ENCODE data around the gene TMCO1. TPM values are rescaled to one million over a fixed set of nuclear protein-coding genes. Genes with fewer than 3 reads are reported as not detected.
"Not testable (repeated sequence)": the region's sequence is repeated elsewhere in the genome, so short reads cannot be mapped to it uniquely, and the experiment has no call there.

Gene TMCO1
- total RNA-seq, 1 donor from 2014 or later = 51.9 TPM

DNA sequence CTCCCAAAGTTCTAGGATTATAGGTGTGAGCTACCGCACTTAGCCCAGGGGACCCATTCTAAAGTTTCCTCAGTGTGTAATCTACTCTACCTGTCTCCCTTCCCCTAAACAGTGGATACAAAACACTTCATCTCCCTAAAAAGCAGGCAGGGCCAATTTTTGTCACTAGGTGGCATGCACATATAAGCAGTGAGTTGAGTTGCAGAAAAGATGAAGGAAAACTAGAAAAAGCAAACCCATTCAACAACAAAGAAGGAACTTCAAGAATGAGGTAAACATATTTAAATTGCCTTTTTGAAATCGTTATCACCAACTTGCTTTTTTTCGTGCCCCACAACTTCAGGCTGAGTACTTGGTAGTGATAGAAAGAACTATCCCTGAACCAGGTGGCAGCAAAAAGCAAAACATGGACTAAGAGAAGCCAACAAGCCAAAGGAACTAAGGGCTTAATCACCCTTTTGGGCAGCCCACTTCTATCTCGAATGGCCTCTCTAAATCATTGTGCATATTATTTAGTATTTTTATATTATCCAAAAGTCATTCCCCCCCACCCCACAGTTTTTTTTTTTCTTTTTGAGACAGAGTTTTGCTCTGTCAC is 50.7 kb downstream of the TMCO1 start:
- H3K4me3 ChIP-seq = no peak overlapping the region
- H3K27me3 ChIP-seq (ENCODE audit: low read depth) = no peaks in the 10 kb centered on the region
- H3K9me3 ChIP-seq (replicated peaks) = no peaks in the 10 kb centered on the region
- DNase-seq = no peak
- intact Hi-C loops (cut with micrococcal nuclease) = loop anchor here (5.0 kb wide), 1 partner anchor 194 kb away; no protein-coding TSS in a partner anchor
- TF ChIP-seq, protein P1, sequence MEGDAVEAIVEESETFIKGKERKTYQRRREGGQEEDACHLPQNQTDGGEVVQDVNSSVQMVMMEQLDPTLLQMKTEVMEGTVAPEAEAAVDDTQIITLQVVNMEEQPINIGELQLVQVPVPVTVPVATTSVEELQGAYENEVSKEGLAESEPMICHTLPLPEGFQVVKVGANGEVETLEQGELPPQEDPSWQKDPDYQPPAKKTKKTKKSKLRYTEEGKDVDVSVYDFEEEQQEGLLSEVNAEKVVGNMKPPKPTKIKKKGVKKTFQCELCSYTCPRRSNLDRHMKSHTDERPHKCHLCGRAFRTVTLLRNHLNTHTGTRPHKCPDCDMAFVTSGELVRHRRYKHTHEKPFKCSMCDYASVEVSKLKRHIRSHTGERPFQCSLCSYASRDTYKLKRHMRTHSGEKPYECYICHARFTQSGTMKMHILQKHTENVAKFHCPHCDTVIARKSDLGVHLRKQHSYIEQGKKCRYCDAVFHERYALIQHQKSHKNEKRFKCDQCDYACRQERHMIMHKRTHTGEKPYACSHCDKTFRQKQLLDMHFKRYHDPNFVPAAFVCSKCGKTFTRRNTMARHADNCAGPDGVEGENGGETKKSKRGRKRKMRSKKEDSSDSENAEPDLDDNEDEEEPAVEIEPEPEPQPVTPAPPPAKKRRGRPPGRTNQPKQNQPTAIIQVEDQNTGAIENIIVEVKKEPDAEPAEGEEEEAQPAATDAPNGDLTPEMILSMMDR (IDR thresholded peaks at IDR 0.05; ENCODE audit: borderline replicate concordance) = peak; percentile 69
- no peaks in the 10 kb centered on the region for H3K4me1 ChIP-seq
- no peaks in the 10 kb centered on the region for H3K36me3 ChIP-seq
- no peak overlapping the region for H3K27ac ChIP-seq (replicated peaks)

GRCh38 chr1:165716265-165717051 is 52.2 kb downstream of the TMCO1 start:
- H3K36me3 ChIP-seq; H3K27me3 ChIP-seq (ENCODE audit: low read depth); H3K4me3 ChIP-seq; H3K27ac ChIP-seq (replicated peaks); DNase-seq; H3K9me3 ChIP-seq (replicated peaks); H3K4me1 ChIP-seq: not testable (repeated sequence)
- intact Hi-C loops (cut with micrococcal nuclease) = loop anchor here (5.0 kb wide), 1 partner anchor 196 kb away; no protein-coding TSS in a partner anchor

GRCh38 chr1:165712764-165713163 is 55.9 kb downstream of the TMCO1 start:
- Histone ChIP-seq H3K4me1 (no peaks in the 10 kb centered on the region), H3K9me3 (replicated peaks) (no peaks in the 10 kb centered on the region), H3K36me3 (no peaks in the 10 kb centered on the region), H3K4me3 (no peak overlapping the region), H3K27me3 (ENCODE audit: low read depth) (no peaks in the 10 kb centered on the region), H3K27ac (replicated peaks) (no peak overlapping the region)
- TF ChIP-seq, protein P1 (IDR thresholded peaks at IDR 0.05; ENCODE audit: borderline replicate concordance) = no peak
- no peak for DNase-seq
- intact Hi-C loops (cut with micrococcal nuclease) = no loop called here

DNA sequence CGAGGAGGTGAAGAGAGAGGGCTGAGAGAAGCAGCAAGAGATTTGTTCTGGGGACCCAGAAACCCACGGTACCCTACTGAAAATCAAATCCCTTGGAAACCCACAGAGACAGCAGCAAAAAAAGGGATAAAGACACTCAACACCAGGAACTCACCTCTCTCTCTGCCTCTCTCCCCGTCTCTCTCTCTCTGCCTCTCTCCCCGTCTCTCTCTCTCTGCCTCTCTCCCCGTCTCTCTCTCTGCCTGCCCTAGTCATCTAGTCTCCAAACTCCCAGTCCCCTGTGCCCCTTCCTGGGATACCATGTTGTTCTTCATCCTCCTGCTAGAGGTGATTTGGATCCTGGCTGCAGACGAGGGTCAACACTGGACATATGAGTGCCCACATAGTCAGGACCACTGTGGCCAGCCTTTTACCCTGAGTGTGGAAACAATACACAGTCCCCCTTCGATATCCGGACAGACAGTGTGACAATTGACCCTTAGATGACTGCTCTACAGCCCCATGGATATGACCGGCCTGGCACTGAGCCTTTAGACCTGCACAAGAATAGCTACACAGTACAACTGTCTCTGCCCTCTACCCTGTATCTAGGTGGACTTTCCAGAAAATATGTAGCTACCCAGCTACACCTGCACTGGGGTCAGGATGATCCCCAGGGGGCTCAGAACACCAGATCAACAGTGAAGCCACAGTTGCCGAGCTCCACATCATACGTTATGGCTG is 60.5 kb downstream of the TMCO1 start:
- Histone ChIP-seq H3K4me1 (no peaks in the 10 kb centered on the region), H3K27me3 (ENCODE audit: low read depth) (peaks cover 19% of the 10 kb centered on the region), H3K27ac (replicated peaks) (no peak overlapping the region), H3K4me3 (no peak overlapping the region), H3K36me3 (no peaks in the 10 kb centered on the region), H3K9me3 (replicated peaks) (no peaks in the 10 kb centered on the region)
- intact Hi-C loops (cut with micrococcal nuclease) = no loop called here
- DNase-seq = no peak
- TF ChIP-seq, protein P1 (IDR thresholded peaks at IDR 0.05; ENCODE audit: borderline replicate concordance) = no peak

GRCh38 chr1:165703648-165704047 is 65.0 kb downstream of the TMCO1 start:
- Histone ChIP-seq H3K27ac (replicated peaks) (no peak overlapping the region), H3K27me3 (ENCODE audit: low read depth) (peaks cover 19% of the 10 kb centered on the region), H3K36me3 (no peaks in the 10 kb centered on the region), H3K9me3 (replicated peaks) (no peaks in the 10 kb centered on the region), H3K4me3 (no peak overlapping the region), H3K4me1 (no peaks in the 10 kb centered on the region)
- intact Hi-C loops (cut with micrococcal nuclease) = no loop called here
- TF ChIP-seq, protein P1 (IDR thresholded peaks at IDR 0.05; ENCODE audit: borderline replicate concordance) = no peak
- DNase-seq = no peak

DNA sequence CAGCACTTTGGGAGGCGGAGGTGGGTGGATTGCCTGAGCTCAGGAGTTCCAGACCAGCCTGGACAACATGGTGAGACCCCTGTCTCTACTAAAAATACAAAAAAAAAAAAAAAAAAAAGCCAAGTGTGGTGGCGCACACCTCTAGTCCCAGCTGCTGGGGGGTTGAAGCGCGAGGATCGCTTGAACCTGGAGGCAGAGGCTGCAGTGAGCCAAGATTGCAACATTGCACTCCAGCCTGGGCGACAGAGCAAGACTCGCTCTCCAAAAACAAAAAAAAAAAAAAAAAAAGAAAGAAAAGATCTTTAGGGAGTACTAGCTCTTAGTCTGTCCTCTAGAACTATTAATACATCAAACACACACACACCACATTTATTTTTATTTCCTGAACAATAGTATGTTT is 66.7 kb downstream of the TMCO1 start:
- DNase-seq; H3K9me3 ChIP-seq (replicated peaks); intact Hi-C loops (cut with micrococcal nuclease): not testable (repeated sequence)

More for the DNA sequence above, 66.7 kb downstream of the TMCO1 start:
- H3K27me3 ChIP-seq (ENCODE audit: low read depth) = peaks cover 15% of the 10 kb centered on the region
- H3K36me3 ChIP-seq; H3K4me3 ChIP-seq; H3K27ac ChIP-seq (replicated peaks): not testable (repeated sequence)
- peaks cover 13% of the 10 kb centered on the region for H3K4me1 ChIP-seq

Data from left ventricle myocardium inferior (tissue), 1 donor.